Measurements from ENCODE around the gene TRIM3. TPM values are rescaled to one million over a fixed set of nuclear protein-coding genes. Genes with fewer than 3 reads are reported as not detected.

The TRIM3 gene
- total and polyA plus RNA-seq, 2 of the 8 experiments (the other 6 are each of a cell fraction or from before 2014, with no cell fraction given): 10.7 to 14.3 TPM

- FAIRE-seq: no peak
- 84% methylated on average over 1 of the region's 1 CpG; no CpG with 5 or more reads in 1 of the 2 experiments for WGBS, 2 experiments (ENCODE audit: extremely low coverage in 1 of 2, insufficient coverage in 1 of 2, insufficient read length in 1 of 2, insufficient replicate concordance in 2 of 2, low coverage in 1 of 2, low lambda C conversion rate in 2 of 2, missing lambda C conversion rate in 1 of 2)
These were observed 13.2 kb upstream of the TRIM3 start for GRCh38 chr11:6486938-6487337.

More at GRCh38 chr11:6486938-6487337, 13.2 kb upstream of the TRIM3 start:
- Histone ChIP-seq H2BK120ac (replicated peaks; ENCODE audit: low read depth, low read length) (no peak overlapping the region), H4K91ac (replicated peaks; ENCODE audit: insufficient read length, low read length) (no peak overlapping the region), H3K9me3 (ENCODE audit: insufficient read depth in 2 of 2, low read depth in 1 of 2, low read length in 1 of 2) (no peaks in the 10 kb centered on the region), H2BK5ac (ENCODE audit: low read depth, low read length) (no peak overlapping the region), H2AK5ac (ENCODE audit: low read depth, low read length) (no peak overlapping the region), H4K5ac (ENCODE audit: insufficient read length, low read depth, low read length) (no peak overlapping the region), H2AFZ (ENCODE audit: low read length) (no peak overlapping the region), H4K20me1 (replicated peaks in 1 of 2; ENCODE audit: control insufficient read depth in 1 of 2, insufficient read depth in 2 of 2, low read length in 2 of 2) (peaks cover 0 to 9% of the 10 kb centered on the region in 2 experiments), H4K8ac (ENCODE audit: extremely low read depth, insufficient read depth, low read length) (no peak overlapping the region), H3K4ac (replicated peaks; ENCODE audit: insufficient read length, low read depth, low read length) (no peak overlapping the region), H3K23ac (ENCODE audit: insufficient read length) (no peak overlapping the region), H3K27ac (ENCODE audit: low read depth, low read length) (no peak overlapping the region), H3K23me2 (ENCODE audit: low read depth, low read length) (peaks cover 2% of the 10 kb centered on the region), H3K79me1 (ENCODE audit: low read depth, low read length) (peaks cover under 1% of the 10 kb centered on the region), H3K4me3 (ENCODE audit: extremely low read depth in 1 of 4, insufficient read depth in 2 of 4, low read depth in 3 of 4, low read length in 4 of 4) (no peak overlapping the region), H2BK15ac (ENCODE audit: low read length) (no peak overlapping the region), H3K56ac (replicated peaks; ENCODE audit: insufficient read length, low read depth, low read length) (no peak overlapping the region), H3K14ac (ENCODE audit: insufficient read length) (no peak overlapping the region), H3K9ac (replicated peaks in 1 of 4; ENCODE audit: extremely low read depth in 1 of 4, low read depth in 3 of 4, low read length in 3 of 4) (no peak overlapping the region), H2BK12ac (ENCODE audit: low read depth, low read length) (no peak overlapping the region), H3K36me3 (ENCODE audit: control insufficient read depth in 2 of 4, insufficient read depth in 4 of 4, low read length in 3 of 4) (peaks cover 9 to 47% (median 27%) of the 10 kb centered on the region in 4 experiments), H3K79me2 (ENCODE audit: control insufficient read depth in 1 of 2, insufficient read depth in 2 of 2, low read length in 2 of 2) (peaks cover 7 to 17% of the 10 kb centered on the region in 2 experiments; a peak in 3 of 4 replicates), H3K4me1 (replicated peaks in 1 of 4; ENCODE audit: control insufficient read depth in 3 of 4, insufficient read depth in 4 of 4, low read length in 3 of 4) (peaks cover 2 to 6% (median 4%) of the 10 kb centered on the region in 4 experiments; a peak in 6 of 7 replicates), H2BK20ac (ENCODE audit: low read length) (no peak overlapping the region), H3K27me3 (replicated peaks in 1 of 4; ENCODE audit: control insufficient read depth in 3 of 4, extremely low read depth in 1 of 4, insufficient read depth in 3 of 4, low read length in 3 of 4) (no peaks in the 10 kb centered on the region), H3K4me2 (ENCODE audit: insufficient read depth in 1 of 2, low read depth in 2 of 2, low read length in 2 of 2) (no peak overlapping the region), H3K18ac (ENCODE audit: extremely low read depth, low read length) (no peak overlapping the region)
- TF ChIP-seq POLR2AphosphoS5 (IDR thresholded peaks at IDR 0.05; ENCODE audit: low read depth, low read length): no peak
- TF ChIP-seq EZH2 (IDR thresholded peaks at IDR 0.05; ENCODE audit: low read depth, low read length, severe bottlenecking): no peak
- TF ChIP-seq NRF1 (IDR thresholded peaks at IDR 0.05; ENCODE audit: low read depth, low read length): no peak
- DNase-seq (ENCODE audit: low read depth in 1 of 2, low spot score in 2 of 2): no peak
- ChIA-PET POLR2A (ENCODE audit: partially characterized antibody) (interaction anchor here (0.7 to 2.3 kb wide), 6 partner anchors 9 to 122 kb away, joined by 3 to 13 read pairs (median 4); partner anchors contain the start of genes DNHD1 and TRIM3), CTCF (ENCODE audit: partially characterized antibody) (interaction anchor here (0.7 to 4.0 kb wide), 6 partner anchors 8 to 108 kb away, joined by 3 to 25 read pairs (median 4); no protein-coding TSS in a partner anchor)

All from H1 (cell line).